Prostate gland (tissue), 2 donors: ENCODE results near the gene CHN1. TPM values are rescaled to one million over a fixed set of nuclear protein-coding genes. Genes with fewer than 3 reads are reported as not detected.

Experiments
- DNase-seq: peaks from one replicate; pipeline ENCODE4 v3.0.0-alpha.2; 2019; ENCODE audit warnings: low spot score
- H3K27ac ChIP-seq, 2 donors: fragments of 200-600 bp; sonication (generic); 2 replicates each; pipeline ENCODE4 v1.5.1; 2017 to 2019
- H3K27me3 ChIP-seq: fragments of 200-600 bp; sonication (generic); replicated peaks from 2 replicates; pipeline ENCODE4 v1.5.1; 2019; ENCODE audit not compliant: insufficient read depth
- H3K36me3 ChIP-seq, 2 donors: fragments of 200-600 bp; sonication (generic); 1 replicate in 1 of 2; 2 replicates in 1 of 2; pipeline versions ENCODE4 v1.5.1 to v1.8.1; 2017 to 2019
- H3K4me1 ChIP-seq: fragments of 200-600 bp; sonication (generic); replicated peaks from 2 replicates; pipeline ENCODE4 v1.5.1; 2019
- H3K4me3 ChIP-seq, 2 donors: fragments of 200-600 bp; sonication (generic); 2 replicates each; pipeline ENCODE4 v1.5.1; 2017 to 2019
- H3K9me3 ChIP-seq: fragments of 200-600 bp; sonication (generic); 2 replicates; pipeline ENCODE4 v1.5.1; 2017
- CTCF ChIP-seq, 4 experiments: fragments of 200-600 bp in 2 of 4; fragments of 450-650 bp in 2 of 4; sonication (generic) in 2 of 4; IDR thresholded peaks; 1 replicate in 3 of 4; 2 replicates in 1 of 4; pipeline ENCODE4 v1.5.1; 2016 to 2019; ENCODE audit warnings: antibody characterized with exemption in 4 of 4, mild to moderate bottlenecking in 2 of 4, moderate library complexity in 2 of 4
- POLR2A ChIP-seq: fragments of 450-650 bp; IDR thresholded peaks from one replicate; pipeline ENCODE4 v1.6.1; 2016; ENCODE audit warnings: antibody characterized with exemption, mild to moderate bottlenecking
- POLR2AphosphoS5 ChIP-seq: sonication (generic); formaldehyde crosslinking; IDR thresholded peaks from one replicate; pipeline ENCODE4 v1.6.1; 2017; ENCODE audit warnings: antibody characterized with exemption
- WGBS: methylation state at CpG from one replicate; pipeline ENCODE4 v1.1.5; 2018; 5-methylcytosine and 5-hydroxymethylcytosine counted together
- intact Hi-C: fragments of 100-400 bp; cut with DNase I; formaldehyde crosslinking; loops from one replicate; pipeline ENCODE4 v1.14.2; 2022
- total RNA-seq, 2 donors: library from RNA; depleted of rRNA; stranded (reverse); fragments of >200 nt; gene quantifications; one replicate each; pipeline ENCODE4 v1.1.0, GENCODE V29; 2016

Gene CHN1
- total RNA-seq, 2 donors from 2014 or later, result 7.8 to 20.1 TPM

GRCh38 chr2:174761837-174762236 lies 243.3 kb downstream of the CHN1 start:
- Histone ChIP-seq H3K9me3 (no peaks in the 10 kb centered on the region), H3K4me3 (no peak overlapping the region), H3K4me1 (no peaks in the 10 kb centered on the region), H3K36me3 (no peaks in the 10 kb centered on the region), H3K27me3 (no peaks in the 10 kb centered on the region), H3K27ac (no peak overlapping the region)
- TF ChIP-seq CTCF (IDR thresholded peaks at IDR 0.05), result no peak
- TF ChIP-seq POLR2A, result no peak
- TF ChIP-seq POLR2AphosphoS5, result no peak
- DNase-seq, result no peak
- intact Hi-C loops, result no loop called here

- no peak overlapping the region for H3K27ac ChIP-seq
- intact Hi-C loops, result no loop called here
- no peaks in the 10 kb centered on the region for H3K9me3 ChIP-seq
- no peaks in the 10 kb centered on the region for H3K4me1 ChIP-seq
- TF ChIP-seq CTCF (IDR thresholded peaks at IDR 0.05) (no peak), POLR2A (no peak), POLR2AphosphoS5 (no peak)
- no peaks in the 10 kb centered on the region for H3K27me3 ChIP-seq
- 85% methylated on average over 5 of the region's 5 CpGs for WGBS
- H3K4me3 ChIP-seq, result no peak overlapping the region
- DNase-seq, result no peak
- no peaks in the 10 kb centered on the region for H3K36me3 ChIP-seq
Measured at GRCh38 chr2:174760845-174761473, 244.2 kb downstream of the CHN1 start.

GRCh38 chr2:174759381-174760065 lies 245.7 kb downstream of the CHN1 start:
- 78% methylated on average over 11 of the region's 11 CpGs for WGBS
- Histone ChIP-seq H3K27me3 (no peaks in the 10 kb centered on the region), H3K36me3 (no peaks in the 10 kb centered on the region), H3K27ac (no peak overlapping the region), H3K4me1 (no peaks in the 10 kb centered on the region), H3K4me3 (no peak overlapping the region), H3K9me3 (no peaks in the 10 kb centered on the region)
- intact Hi-C loops, result no loop called here
- TF ChIP-seq CTCF (IDR thresholded peaks at IDR 0.05) (no peak), POLR2AphosphoS5 (no peak), POLR2A (no peak)
- DNase-seq, result no peak

GRCh38 chr2:174756743-174757142 lies 248.4 kb downstream of the CHN1 start:
- Histone ChIP-seq H3K27me3 (no peaks in the 10 kb centered on the region), H3K36me3 (no peaks in the 10 kb centered on the region), H3K4me3 (no peak overlapping the region), H3K27ac (no peak overlapping the region), H3K9me3 (no peaks in the 10 kb centered on the region), H3K4me1 (no peaks in the 10 kb centered on the region)
- intact Hi-C loops, result no loop called here
- no peak for DNase-seq
- 66% methylated on average over 10 of the region's 10 CpGs for WGBS
- TF ChIP-seq POLR2AphosphoS5 (no peak), POLR2A (no peak), CTCF (IDR thresholded peaks at IDR 0.05) (no peak)

GRCh38 chr2:174753038-174753633 lies 252.0 kb downstream of the CHN1 start:
- no peak for DNase-seq
- intact Hi-C loops, result no loop called here
- Histone ChIP-seq H3K36me3 (no peaks in the 10 kb centered on the region), H3K4me1 (no peaks in the 10 kb centered on the region), H3K27me3 (no peaks in the 10 kb centered on the region), H3K4me3 (no peak overlapping the region), H3K27ac (no peak overlapping the region), H3K9me3 (no peaks in the 10 kb centered on the region)
- TF ChIP-seq POLR2AphosphoS5 (no peak), CTCF (IDR thresholded peaks at IDR 0.05) (no peak), POLR2A (no peak)
- 88% methylated on average over 13 of the region's 13 CpGs for WGBS
